GM18517 (cell line): ENCODE data around the gene PCP2.

Experiments used
- ATAC-seq: cut with Tn5 transposase; IDR thresholded peaks from one replicate; pipeline ENCODE4 v1.9.1; 2021; ENCODE audit warnings: mild to moderate bottlenecking, moderate library complexity; ENCODE audit not compliant: unreplicated experiment

Gene PCP2

DNA sequence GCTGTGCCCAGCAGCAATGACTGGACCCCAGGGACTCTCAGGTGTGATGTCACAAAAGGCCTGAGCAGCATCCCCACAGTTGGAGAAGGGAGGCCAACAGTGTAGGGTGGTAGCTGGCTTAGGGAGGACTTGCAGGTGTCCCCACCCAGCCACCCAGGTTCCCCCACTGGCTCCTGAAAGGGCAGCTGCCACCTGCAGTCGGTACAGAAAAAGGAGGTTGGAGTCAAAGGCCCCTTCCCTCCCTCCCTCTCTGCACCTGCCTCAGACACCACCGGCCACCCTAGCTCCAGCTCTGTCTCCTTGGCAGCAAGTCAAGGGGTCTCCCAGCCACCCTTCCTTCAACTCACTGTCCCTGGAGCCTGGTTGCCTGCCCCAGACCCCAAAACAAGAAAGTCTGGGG is at the start of gene PCP2:
Gene PCP2 (minus strand): TSS at position 22 of the 400 bp plus-strand sequence. CDS start 262 bp downstream, outside the sequence.
- ATAC-seq = no peak

- no peak for ATAC-seq
Observed at GRCh38 chr19:7682175-7682855, 48.8 kb upstream of the PCP2 start.

DNA sequence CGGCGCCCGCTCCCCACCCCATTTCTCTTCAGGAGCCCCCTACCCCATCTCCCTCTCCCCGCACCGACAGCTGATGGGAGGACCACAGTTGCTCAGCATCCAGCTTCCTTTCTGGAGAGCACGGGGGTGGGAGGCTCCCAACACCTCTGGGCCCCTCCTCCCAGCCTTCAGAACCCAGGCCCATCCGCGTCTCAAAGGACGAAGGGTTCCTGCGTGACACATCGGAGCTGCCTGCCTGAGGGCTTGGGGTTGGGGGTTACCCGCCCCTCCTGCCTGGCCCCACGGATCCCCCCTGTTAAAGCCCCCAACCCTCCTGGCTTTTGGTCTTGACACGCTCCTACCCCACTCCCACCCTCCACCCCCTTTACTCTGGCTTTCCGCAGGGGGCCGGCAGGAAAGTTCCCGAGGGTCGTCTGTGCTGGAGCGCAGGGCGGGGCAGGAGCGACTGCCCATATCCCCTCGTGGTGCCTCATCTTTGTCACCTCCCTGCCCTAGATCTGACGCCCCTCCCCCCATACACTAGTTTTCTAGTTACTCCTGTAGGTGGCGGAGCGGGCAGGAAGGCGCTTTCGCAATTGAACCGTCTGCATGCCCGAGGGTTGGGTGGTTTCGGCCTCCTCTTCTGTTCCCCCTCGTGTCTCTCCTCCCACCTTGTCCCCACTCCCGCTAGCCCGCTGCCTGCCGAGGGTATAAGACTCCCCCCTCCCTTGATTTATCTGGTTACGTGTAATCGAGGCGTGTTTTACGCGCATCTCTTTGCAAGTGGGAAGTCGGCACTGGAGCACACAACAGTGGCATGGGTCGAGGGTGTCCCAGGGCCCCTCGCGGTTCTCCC is 48.0 kb upstream of the PCP2 start:
- no peak for ATAC-seq

DNA sequence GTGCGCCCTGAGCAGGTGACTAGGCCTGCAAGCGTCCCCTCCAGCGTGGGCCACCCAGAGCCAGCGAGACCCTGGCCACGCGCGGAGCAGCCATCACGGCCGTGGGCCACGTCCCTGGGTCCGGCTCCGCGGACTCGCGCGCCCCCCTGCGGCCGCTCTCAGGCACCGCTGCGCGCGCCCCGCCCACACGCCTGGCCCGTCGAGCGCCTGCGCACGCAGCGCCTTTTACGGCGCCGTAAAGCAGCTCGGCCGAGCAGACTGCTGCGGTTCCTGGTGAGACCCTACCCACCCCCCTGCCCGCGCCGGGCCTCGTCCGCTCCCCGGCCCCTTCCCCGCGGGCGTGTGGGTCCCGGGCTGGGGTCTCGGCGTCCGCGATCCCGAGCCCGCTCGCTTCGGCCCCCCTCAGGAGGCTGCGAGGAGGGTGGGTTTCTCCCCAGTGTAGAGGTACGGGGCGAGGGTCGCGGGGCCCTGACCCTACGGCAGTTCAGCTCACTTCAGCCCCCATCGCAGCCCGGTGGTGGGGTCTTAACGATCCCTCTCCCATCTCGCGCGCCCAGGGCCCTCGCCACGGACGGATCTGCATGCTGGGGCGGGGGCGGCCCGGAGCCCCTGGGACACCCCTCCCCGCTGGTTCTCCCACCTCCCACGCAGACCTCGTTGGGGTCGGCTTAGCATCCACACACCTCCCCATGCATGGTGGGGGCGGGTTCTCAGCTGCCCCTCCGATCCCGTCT is 47.3 kb upstream of the PCP2 start, which contains the start of gene TRAPPC5:
Gene TRAPPC5 (plus strand): TSS at position 228 of the 734 bp plus-strand sequence. CDS start 1,421 bp downstream, outside the sequence.
- ATAC-seq = no peak

GRCh38 chr19:7679771-7680605 is 46.5 kb upstream of the PCP2 start:
- no peak for ATAC-seq

- ATAC-seq = no peak
Observed at GRCh38 chr19:7678971-7679751, 45.6 kb upstream of the PCP2 start.

DNA sequence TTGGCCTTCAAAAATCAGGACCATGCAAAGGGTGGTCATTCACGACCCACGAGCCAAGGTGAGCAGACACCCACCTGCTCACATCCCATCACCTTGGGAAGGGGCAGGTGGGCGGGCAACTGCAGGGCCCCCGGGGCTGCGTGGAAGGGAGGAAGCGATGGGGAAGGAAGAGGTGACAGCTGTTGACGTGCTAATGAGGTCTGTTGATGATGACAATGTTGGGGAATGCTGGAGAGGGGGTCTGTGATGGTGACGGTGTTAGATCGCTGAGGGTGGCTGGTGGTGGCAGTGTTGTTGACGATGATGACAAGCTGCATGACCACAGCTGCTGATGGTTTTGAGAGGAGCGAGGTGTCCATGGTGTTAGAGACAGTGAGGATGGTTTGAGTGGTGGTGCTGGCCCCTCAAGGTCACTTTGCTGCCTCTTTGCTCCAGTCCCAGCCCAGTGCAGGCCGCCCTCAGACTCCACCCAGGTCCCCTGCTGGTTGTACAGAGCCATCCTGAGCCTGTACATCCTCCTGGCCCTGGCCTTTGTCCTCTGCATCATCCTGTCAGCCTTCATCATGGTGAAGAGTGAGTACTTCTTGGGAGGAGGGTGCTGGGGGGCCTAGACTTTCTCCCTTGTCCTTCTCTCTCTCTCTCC is 44.3 kb upstream of the PCP2 start:
- ATAC-seq = no peak

GRCh38 chr19:7676854-7677253 is 43.3 kb upstream of the PCP2 start, which contains the start of gene MCEMP1:
TSS of gene MCEMP1 (plus strand) at chr19:7677090. CDS start at chr19:7677121, 31 bp downstream.
- no peak for ATAC-seq

GRCh38 chr19:7676376-7676775 is 42.9 kb upstream of the PCP2 start:
- ATAC-seq = no peak

GRCh38 chr19:7674010-7675005 is 40.8 kb upstream of the PCP2 start:
- ATAC-seq = no peak

DNA sequence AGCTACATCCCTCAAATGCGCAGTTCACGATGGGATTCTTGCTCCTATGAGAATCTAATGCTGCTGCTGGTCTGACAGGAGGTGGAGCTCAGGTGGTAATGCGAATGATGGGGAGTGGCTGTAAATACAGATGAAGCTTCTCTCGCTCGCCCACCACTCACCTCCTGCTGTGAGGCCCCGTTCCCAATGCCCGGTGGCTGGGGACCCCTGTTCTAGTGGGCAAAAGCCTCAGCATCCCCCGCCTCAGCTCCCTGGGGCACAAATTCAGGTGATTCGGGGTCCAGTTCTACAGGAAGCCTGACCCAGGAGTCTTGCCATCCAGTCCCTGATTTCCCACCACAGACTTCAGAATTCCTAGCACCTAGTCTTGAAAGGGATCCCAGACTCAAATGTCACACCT is 39.0 kb upstream of the PCP2 start:
- ATAC-seq = no peak

- no peak for ATAC-seq
Observed at GRCh38 chr19:7670790-7671189, 37.3 kb upstream of the PCP2 start.

DNA sequence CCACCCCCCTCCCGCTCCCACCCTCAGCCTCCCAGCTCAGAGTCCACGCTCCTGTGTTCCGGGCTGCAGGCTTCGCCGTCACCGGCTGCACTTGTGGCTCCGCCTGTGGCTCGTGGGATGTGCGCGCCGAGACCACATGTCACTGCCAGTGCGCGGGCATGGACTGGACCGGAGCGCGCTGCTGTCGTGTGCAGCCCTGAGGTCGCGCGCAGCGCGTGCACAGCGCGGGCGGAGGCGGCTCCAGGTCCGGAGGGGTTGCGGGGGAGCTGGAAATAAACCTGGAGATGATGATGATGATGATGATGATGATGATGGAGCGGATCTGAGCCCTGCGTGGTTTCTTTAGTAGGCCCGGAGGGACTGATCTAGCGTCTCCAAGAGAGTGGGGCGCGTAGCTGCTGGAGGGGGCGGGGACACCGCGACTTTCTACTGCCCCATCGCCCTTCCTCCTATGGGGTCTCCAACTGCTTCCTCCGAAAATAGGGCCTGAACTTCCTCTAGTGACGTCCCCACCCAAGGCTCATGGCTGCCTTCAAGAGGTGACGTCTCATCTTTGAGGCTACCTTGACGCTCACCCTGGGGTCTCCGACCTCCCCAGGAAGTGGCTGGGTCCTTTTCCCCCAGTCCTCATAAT is 36.7 kb upstream of the PCP2 start:
- ATAC-seq = no peak

- ATAC-seq = no peak
Observed at GRCh38 chr19:7669641-7670040, 36.1 kb upstream of the PCP2 start.

GRCh38 chr19:7668842-7669241 is 35.3 kb upstream of the PCP2 start, which contains the start of gene RETN:
TSS of gene RETN (plus strand) at chr19:7669049. CDS start at chr19:7669327, 278 bp downstream.
- ATAC-seq = no peak

DNA sequence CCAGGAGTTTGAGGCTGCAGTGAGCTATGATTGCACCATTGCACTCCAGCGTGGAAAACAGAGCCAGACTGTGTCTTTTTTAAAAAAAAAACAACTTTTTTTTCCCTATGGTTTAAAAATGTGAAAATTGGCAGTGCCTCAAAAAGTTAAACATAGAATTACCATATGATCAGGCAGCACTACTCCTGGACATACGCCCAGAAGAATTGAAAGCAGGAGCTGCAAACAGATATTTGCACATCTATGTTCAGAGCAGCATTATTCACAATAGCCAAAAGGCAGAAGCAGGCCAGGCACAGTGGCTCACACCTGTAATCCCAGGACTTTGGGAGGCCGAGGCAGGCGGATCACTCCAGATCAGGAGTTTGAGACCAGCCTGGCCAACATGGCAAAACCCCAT is 31.6 kb upstream of the PCP2 start:
- no peak for ATAC-seq

DNA sequence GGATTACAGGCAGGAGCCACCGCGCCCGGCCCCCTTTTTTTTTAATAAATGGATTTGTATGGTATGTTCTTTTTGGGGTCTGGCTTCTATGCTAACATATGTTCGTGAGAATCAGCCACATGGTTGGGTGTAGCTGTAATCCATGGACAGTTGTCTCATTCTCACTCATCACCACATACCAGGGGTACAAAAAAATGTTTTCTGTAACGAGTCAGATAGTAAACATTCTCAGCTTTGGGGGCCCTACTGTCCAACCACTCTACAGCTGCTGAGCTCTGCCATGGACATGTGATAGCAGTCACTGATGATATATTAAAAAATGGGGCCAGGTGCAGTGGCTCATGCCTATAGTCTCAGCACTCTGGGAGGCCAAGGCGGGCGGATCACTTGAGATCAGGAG is 30.2 kb upstream of the PCP2 start:
- ATAC-seq = no peak
